Endothelial cell of umbilical vein (primary cell): Measurements from ENCODE around the gene QSER1. TPM values are rescaled to one million over a fixed set of nuclear protein-coding genes. Genes with fewer than 3 reads are reported as not detected.

Experiments used
- BruUV-seq: library from RNA; stranded (reverse); fragments of 400-500 nt; replicated peaks from 2 replicates; lab custom pipeline; 2021; lab: Mats Ljungman, UMichigan
- CTCF ChIA-PET: fragments of 300-600, 350-600 bp; sonication (Branson Sonifier 250); formaldehyde crosslinking; loops from one replicate; lab custom pipeline; 2021; ENCODE audit warnings: antibody characterized with exemption, inconsistent platforms; lab: Charles Lee
- POLR2A ChIA-PET: fragments of 300-600, 350-600 bp; sonication (Branson Sonifier 250); formaldehyde crosslinking; loops from one replicate; lab custom pipeline; 2021; ENCODE audit warnings: antibody characterized with exemption, inconsistent platforms; lab: Charles Lee
- DNase-seq: peaks from one replicate; pipeline ENCODE4 v3.0.0-alpha.2; 2011; ENCODE audit warnings: low read depth, low spot score
- FAIRE-seq: peaks from 2 replicates; lab custom pipeline; 2011; peaks lifted over from hg19 to GRCh38; lab: Jason Lieb, UNC
- H2AFZ ChIP-seq: 2 replicates; pipeline ENCODE4 v1.6.0; 2012; ENCODE audit warnings: low read depth, low read length, control low read depth, inconsistent platforms
- H3K27ac ChIP-seq: 2 replicates; pipeline ENCODE4 v1.5.1; 2011; ENCODE audit warnings: low read depth, mild to moderate bottlenecking, control low read depth, low read length, moderate library complexity; ENCODE audit not compliant: insufficient read depth
- H3K27me3 ChIP-seq, 2 experiments: 2 replicates each; pipeline versions ENCODE4 v1.6.0 to v1.6.1; 2011; ENCODE audit warnings: low read length in 2 of 2, mixed read lengths in 1 of 2; ENCODE audit not compliant: control insufficient read depth in 2 of 2, insufficient read depth in 2 of 2
- H3K36me3 ChIP-seq, 2 experiments: 2 replicates in 1 of 2; 3 replicates in 1 of 2; pipeline ENCODE4 v1.5.1; 2011; ENCODE audit warnings: low read length in 2 of 2, mild to moderate bottlenecking in 1 of 2, moderate library complexity in 1 of 2; ENCODE audit not compliant: control insufficient read depth in 2 of 2, insufficient read depth in 2 of 2; ENCODE audit errors: extremely low read depth in 1 of 2
- H3K4me1 ChIP-seq: 3 replicates; pipeline ENCODE4 v1.5.1; 2011; ENCODE audit warnings: mild to moderate bottlenecking, low read length; ENCODE audit not compliant: control insufficient read depth, insufficient read depth; ENCODE audit errors: extremely low read depth
- H3K4me2 ChIP-seq: 2 replicates; pipeline ENCODE4 v1.6.1; 2011; ENCODE audit warnings: low read length, control low read depth, mixed read lengths; ENCODE audit not compliant: insufficient read depth
- H3K4me3 ChIP-seq, 3 experiments: fragments of 200-600 bp in 1 of 3; sonication (generic), shearing (Covaris generic) in 1 of 3; replicated peaks in 1 of 3; 2 replicates each; pipeline ENCODE4 v1.5.1; 2011 to 2016; ENCODE audit warnings: control low read depth in 3 of 3, low read length in 3 of 3, mild to moderate bottlenecking in 2 of 3, inconsistent platforms in 1 of 3, low read depth in 1 of 3, moderate library complexity in 1 of 3; ENCODE audit not compliant: insufficient read depth in 1 of 3
- H3K79me2 ChIP-seq: 2 replicates; pipeline ENCODE4 v1.6.0; 2012; ENCODE audit warnings: low read length, inconsistent platforms; ENCODE audit not compliant: control insufficient read depth, insufficient read depth
- H3K9ac ChIP-seq: replicated peaks from 2 replicates; pipeline ENCODE3; 2011; ENCODE audit warnings: low read length, control low read depth; ENCODE audit not compliant: insufficient read depth; ENCODE audit errors: extremely low read depth
- H3K9me1 ChIP-seq: replicated peaks from 3 replicates; pipeline ENCODE4 v1.6.0; 2011; ENCODE audit warnings: mild to moderate bottlenecking, low read length; ENCODE audit not compliant: control insufficient read depth, insufficient read depth; ENCODE audit errors: extremely low read depth
- H3K9me3 ChIP-seq: replicated peaks from 2 replicates; pipeline ENCODE4 v1.5.1; 2012; ENCODE audit warnings: low read length, inconsistent platforms; ENCODE audit not compliant: control insufficient read depth, insufficient read depth
- H4K20me1 ChIP-seq: replicated peaks from 2 replicates; pipeline ENCODE3; 2011; ENCODE audit warnings: mild to moderate bottlenecking, low read length; ENCODE audit not compliant: control insufficient read depth, insufficient read depth; ENCODE audit errors: extremely low read depth
- EZH2 ChIP-seq: IDR thresholded peaks from 2 replicates; pipeline ENCODE4 v1.6.1; 2012; ENCODE audit warnings: borderline replicate concordance, low read depth, mild to moderate bottlenecking, moderate library complexity, low read length, inconsistent platforms; ENCODE audit not compliant: severe bottlenecking
- FOS ChIP-seq: IDR thresholded peaks from 2 replicates; pipeline ENCODE4 v1.6.1; 2011; ENCODE audit warnings: mild to moderate bottlenecking, low read length, moderate library complexity, borderline replicate concordance; ENCODE audit not compliant: insufficient read depth
- GATA2 ChIP-seq: IDR thresholded peaks from 2 replicates; pipeline ENCODE4 v1.7.0; 2011; ENCODE audit warnings: low read depth, mild to moderate bottlenecking, moderate library complexity, mixed read lengths, low read length; ENCODE audit not compliant: insufficient read length, insufficient read depth
- JUN ChIP-seq: IDR thresholded peaks from 2 replicates; pipeline ENCODE4 v1.6.1; 2011; ENCODE audit warnings: borderline replicate concordance, low read depth; ENCODE audit not compliant: insufficient read length, insufficient read depth
- MAX ChIP-seq: IDR thresholded peaks from 2 replicates; pipeline ENCODE4 v1.6.1; 2011; ENCODE audit not compliant: insufficient read depth, insufficient read length
- MYC ChIP-seq: IDR thresholded peaks from one replicate; pipeline ENCODE4 v1.6.1; 2011; ENCODE audit warnings: mild to moderate bottlenecking, low read depth, low read length
- POLR2A ChIP-seq: IDR thresholded peaks from 2 replicates; pipeline ENCODE4 v1.6.1; 2012; ENCODE audit warnings: low read depth, mild to moderate bottlenecking, control low read depth, low read length
- POLR2AphosphoS5 ChIP-seq: IDR thresholded peaks from 2 replicates; pipeline ENCODE4 v1.6.1; 2012; ENCODE audit warnings: low read depth, mild to moderate bottlenecking, control low read depth, low read length, moderate library complexity; ENCODE audit not compliant: insufficient read depth
- dilution Hi-C: fragments of 300-500 bp; cut with MboI; formaldehyde crosslinking; loops from one replicate; pipeline ENCODE4 v1.15.0; 2019; ENCODE audit warnings: low sequenced_read_pairs; ENCODE audit not compliant: extremely low pct_ligation_motif_present
- intact Hi-C: fragments of 100-400 bp; cut with micrococcal nuclease; formaldehyde crosslinking; loops from one replicate; pipeline ENCODE4 v1.10.0; 2022
- polyA plus RNA-seq, 4 experiments: library from polyadenylated mRNA; depleted of rRNA in 3 of 4; stranded (reverse) in 3 of 4; unstranded in 1 of 4; fragments of >200 nt; gene quantifications; 2 replicates each; pipeline versions ENCODE4 v1.2.1 to v1.2.3, GENCODE V29; 2011 to 2012; ENCODE audit warnings: missing spikeins in 1 of 4
- total RNA-seq: library from RNA; stranded (reverse); gene quantifications from 2 replicates; pipeline ENCODE4 v1.2.3, GENCODE V29; 2021
- TF ChIP-seq, protein P1 (sequence below), 2 donors: IDR thresholded peaks; 1 replicate in 1 of 2; 2 replicates in 1 of 2; pipeline ENCODE4 v1.5.1; 2011; ENCODE audit warnings: low read length in 2 of 2, mild to moderate bottlenecking in 2 of 2, moderate library complexity in 2 of 2, control low read depth in 1 of 2, inconsistent platforms in 1 of 2, low read depth in 1 of 2; ENCODE audit not compliant: insufficient read depth in 1 of 2; ENCODE audit errors: extremely low read depth in 1 of 2

Gene QSER1
- total and polyA plus RNA-seq, 2 donors (not counting 3 experiments of a cell fraction or from before 2014, with no cell fraction given): 5.5 to 36.6 TPM

- Histone ChIP-seq H3K9me3 (no peaks in the 10 kb centered on the region), H3K36me3 (no peaks in the 10 kb centered on the region), H2AFZ (no peak overlapping the region), H3K9ac (no peak overlapping the region), H3K9me1 (no peaks in the 10 kb centered on the region), H4K20me1 (no peaks in the 10 kb centered on the region), H3K79me2 (no peaks in the 10 kb centered on the region), H3K4me3 (no peak overlapping the region), H3K27me3 (peaks cover 2% of the 10 kb centered on the region in 2 experiments), H3K4me2 (no peak overlapping the region), H3K4me1 (no peaks in the 10 kb centered on the region), H3K27ac (no peak overlapping the region)
- FAIRE-seq: no peak
- dilution Hi-C loops: no loop called here
- TF ChIP-seq POLR2A: no peak
- CTCF ChIA-PET: no interaction called here
- POLR2A ChIA-PET: no interaction called here
- no peak for DNase-seq
- no TSS peak for BruUV-seq
- intact Hi-C loops: no loop called here
Measured at GRCh38 chr11:33001281-33001680, 108.7 kb downstream of the QSER1 start.

DNA sequence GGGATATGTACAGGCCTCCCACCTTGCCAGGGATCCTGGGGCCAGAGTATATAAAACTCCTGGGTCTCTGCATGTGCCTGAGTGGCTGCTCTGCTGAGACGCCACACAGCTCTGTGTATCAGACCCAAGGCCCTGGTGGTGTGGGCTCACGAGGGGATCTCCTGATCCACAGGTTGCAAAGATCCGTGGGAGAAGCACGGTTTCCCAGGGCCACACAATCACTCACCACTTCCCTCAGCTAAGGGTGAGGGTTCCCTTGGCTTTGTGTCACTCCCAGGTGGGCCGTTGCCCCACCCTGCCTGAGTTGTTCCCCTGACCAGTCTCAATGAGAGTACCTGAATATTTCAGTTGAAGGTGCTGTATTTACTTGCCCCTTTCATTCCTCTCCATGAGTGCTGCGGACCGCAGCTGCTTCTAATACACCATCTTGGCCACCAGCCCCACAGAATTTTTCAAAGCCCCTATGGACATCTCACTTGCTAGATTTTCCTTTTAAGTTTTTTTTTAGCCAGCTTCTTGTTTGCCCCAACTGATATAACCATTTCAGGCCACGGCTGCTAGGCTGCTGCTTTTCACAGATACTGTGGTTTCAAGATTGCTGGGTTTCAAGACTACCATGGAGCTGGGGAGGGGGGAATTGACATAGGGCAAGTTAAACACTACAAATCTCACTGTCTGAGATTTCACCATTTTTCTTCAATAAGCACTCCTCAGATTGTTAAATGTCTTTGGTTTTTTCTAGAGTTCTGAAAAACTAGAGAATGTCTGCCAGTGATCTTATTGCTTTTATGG is 109.3 kb downstream of the QSER1 start:
- Histone ChIP-seq H3K4me1 (no peaks in the 10 kb centered on the region), H3K79me2 (no peaks in the 10 kb centered on the region), H3K27me3 (peaks cover 0 to 2% of the 10 kb centered on the region in 2 experiments), H3K36me3 (no peaks in the 10 kb centered on the region), H2AFZ (no peak overlapping the region), H3K9me3 (no peaks in the 10 kb centered on the region), H3K9ac (no peak overlapping the region), H3K4me2 (no peak overlapping the region), H3K4me3 (no peak overlapping the region), H3K27ac (no peak overlapping the region), H3K9me1 (no peaks in the 10 kb centered on the region), H4K20me1 (no peaks in the 10 kb centered on the region)
- intact Hi-C loops (no loop called here), dilution Hi-C loops (no loop called here)
- BruUV-seq: no TSS peak
- POLR2A ChIA-PET: no interaction called here
- CTCF ChIA-PET: no interaction called here
- FAIRE-seq (no peak), DNase-seq (no peak)
- TF ChIP-seq MAX (no peak), GATA2 (no peak), JUN (no peak), EZH2 (no peak), POLR2AphosphoS5 (no peak), MYC (no peak), FOS (no peak), POLR2A (no peak)
- TF ChIP-seq, protein P1, sequence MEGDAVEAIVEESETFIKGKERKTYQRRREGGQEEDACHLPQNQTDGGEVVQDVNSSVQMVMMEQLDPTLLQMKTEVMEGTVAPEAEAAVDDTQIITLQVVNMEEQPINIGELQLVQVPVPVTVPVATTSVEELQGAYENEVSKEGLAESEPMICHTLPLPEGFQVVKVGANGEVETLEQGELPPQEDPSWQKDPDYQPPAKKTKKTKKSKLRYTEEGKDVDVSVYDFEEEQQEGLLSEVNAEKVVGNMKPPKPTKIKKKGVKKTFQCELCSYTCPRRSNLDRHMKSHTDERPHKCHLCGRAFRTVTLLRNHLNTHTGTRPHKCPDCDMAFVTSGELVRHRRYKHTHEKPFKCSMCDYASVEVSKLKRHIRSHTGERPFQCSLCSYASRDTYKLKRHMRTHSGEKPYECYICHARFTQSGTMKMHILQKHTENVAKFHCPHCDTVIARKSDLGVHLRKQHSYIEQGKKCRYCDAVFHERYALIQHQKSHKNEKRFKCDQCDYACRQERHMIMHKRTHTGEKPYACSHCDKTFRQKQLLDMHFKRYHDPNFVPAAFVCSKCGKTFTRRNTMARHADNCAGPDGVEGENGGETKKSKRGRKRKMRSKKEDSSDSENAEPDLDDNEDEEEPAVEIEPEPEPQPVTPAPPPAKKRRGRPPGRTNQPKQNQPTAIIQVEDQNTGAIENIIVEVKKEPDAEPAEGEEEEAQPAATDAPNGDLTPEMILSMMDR (IDR thresholded peaks at IDR 0.05; ENCODE audit: extremely low read depth in 1 of 2, insufficient read depth in 1 of 2, low read depth in 1 of 2, low read length in 2 of 2): no peak
